H1 (cell line): Measurements from ENCODE around the gene SVIP. TPM values are rescaled to one million over a fixed set of nuclear protein-coding genes. Genes with fewer than 3 reads are reported as not detected.

Experiments used
- CTCF ChIA-PET: fragments of 300-600 bp; sonication (Branson Sonifier 250); formaldehyde crosslinking; loops from one replicate; lab custom pipeline; 2021; ENCODE audit not compliant: partially characterized antibody; lab: Charles Lee
- POLR2A ChIA-PET: fragments of 300-600 bp; sonication (Branson Sonifier 250); formaldehyde crosslinking; loops from one replicate; lab custom pipeline; 2021; ENCODE audit warnings: inconsistent platforms; ENCODE audit not compliant: partially characterized antibody; lab: Charles Lee
- DNase-seq, 2 experiments: peaks; one replicate each; pipeline versions ENCODE4 v3.0.0 to v3.0.0-alpha.2; 2010 to 2022; ENCODE audit warnings: low spot score in 2 of 2, low read depth in 1 of 2, mixed read lengths in 1 of 2
- FAIRE-seq: peaks from 2 replicates; lab custom pipeline; 2011; peaks lifted over from hg19 to GRCh38; lab: Jason Lieb, UNC
- H2AFZ ChIP-seq: 2 replicates; pipeline ENCODE4 v1.8.1; 2012; ENCODE audit warnings: low read length, inconsistent platforms
- H2AK5ac ChIP-seq: 2 replicates; pipeline ENCODE4 v1.6.1; 2013; ENCODE audit warnings: low read depth, low read length
- H2BK120ac ChIP-seq: replicated peaks from 2 replicates; pipeline ENCODE3; 2013; ENCODE audit warnings: low read depth, low read length, inconsistent platforms
- H2BK12ac ChIP-seq: 2 replicates; pipeline ENCODE4 v1.6.1; 2013; ENCODE audit warnings: low read depth, low read length
- H2BK15ac ChIP-seq: 2 replicates; pipeline ENCODE4 v1.6.1; 2013; ENCODE audit warnings: low read length
- H2BK20ac ChIP-seq: 2 replicates; pipeline ENCODE4 v1.6.1; 2013; ENCODE audit warnings: low read length
- H2BK5ac ChIP-seq: 2 replicates; pipeline ENCODE4 v1.6.1; 2013; ENCODE audit warnings: low read depth, low read length
- H3K14ac ChIP-seq: 2 replicates; pipeline ENCODE4 v1.6.1; 2013; ENCODE audit warnings: inconsistent platforms; ENCODE audit not compliant: insufficient read length
- H3K18ac ChIP-seq: 2 replicates; pipeline ENCODE4 v1.6.1; 2013; ENCODE audit warnings: low read length; ENCODE audit errors: extremely low read depth
- H3K23ac ChIP-seq: 2 replicates; pipeline ENCODE4 v1.6.1; 2013; ENCODE audit warnings: inconsistent platforms; ENCODE audit not compliant: insufficient read length
- H3K23me2 ChIP-seq: 2 replicates; pipeline ENCODE4 v1.6.1; 2013; ENCODE audit warnings: low read depth, low read length
- H3K27ac ChIP-seq: 2 replicates; pipeline ENCODE4 v1.6.1; 2011; ENCODE audit warnings: low read depth, low read length, inconsistent platforms
- H3K27me3 ChIP-seq, 4 experiments: replicated peaks in 1 of 4; 1 replicate in 1 of 4; 2 replicates in 3 of 4; pipeline versions ENCODE4 v1.6.1 to v1.8.1; 2011 to 2013; ENCODE audit warnings: low read length in 3 of 4, mild to moderate bottlenecking in 3 of 4, inconsistent platforms in 2 of 4, mixed read lengths in 2 of 4, moderate library complexity in 1 of 4; ENCODE audit not compliant: control insufficient read depth in 3 of 4, insufficient read depth in 3 of 4; ENCODE audit errors: extremely low read depth in 1 of 4
- H3K36me3 ChIP-seq, 4 experiments: 2 replicates each; pipeline versions ENCODE4 v1.6.1 to v1.8.1; 2011 to 2013; ENCODE audit warnings: mild to moderate bottlenecking in 4 of 4, low read length in 3 of 4, moderate library complexity in 2 of 4, control low read depth in 1 of 4, inconsistent platforms in 1 of 4; ENCODE audit not compliant: insufficient read depth in 4 of 4, control insufficient read depth in 2 of 4
- H3K4ac ChIP-seq: replicated peaks from 2 replicates; pipeline ENCODE3; 2013; ENCODE audit warnings: low read length, low read depth, mixed read lengths, inconsistent platforms; ENCODE audit not compliant: insufficient read length
- H3K4me1 ChIP-seq, 4 experiments: replicated peaks in 1 of 4; 1 replicate in 1 of 4; 2 replicates in 3 of 4; pipeline versions ENCODE4 v1.6.1 to v1.8.1; 2011 to 2013; ENCODE audit warnings: low read length in 3 of 4, inconsistent platforms in 2 of 4, mixed read lengths in 1 of 4; ENCODE audit not compliant: insufficient read depth in 4 of 4, control insufficient read depth in 3 of 4
- H3K4me2 ChIP-seq, 2 experiments: 2 replicates each; pipeline versions ENCODE4 v1.6.1 to v1.8.1; 2011 to 2013; ENCODE audit warnings: low read depth in 2 of 2, low read length in 2 of 2, control low read depth in 1 of 2, inconsistent platforms in 1 of 2, mild to moderate bottlenecking in 1 of 2; ENCODE audit not compliant: insufficient read depth in 1 of 2
- H3K4me3 ChIP-seq, 4 experiments: fragments of 200-600, 300-600 bp in 1 of 4; sonication (generic), shearing (Covaris generic), sonication (Bioruptor Twin) in 1 of 4; 2 replicates each; pipeline versions ENCODE4 v1.5.1 to v1.8.1; 2011 to 2016; ENCODE audit warnings: low read length in 4 of 4, low read depth in 3 of 4, control low read depth in 2 of 4, inconsistent platforms in 2 of 4, mild to moderate bottlenecking in 2 of 4, mixed read lengths in 1 of 4, moderate library complexity in 1 of 4; ENCODE audit not compliant: insufficient read depth in 2 of 4; ENCODE audit errors: extremely low read depth in 1 of 4
- H3K56ac ChIP-seq: replicated peaks from 2 replicates; pipeline ENCODE3; 2013; ENCODE audit warnings: low read depth, mild to moderate bottlenecking, mixed read lengths, low read length, inconsistent platforms; ENCODE audit not compliant: insufficient read length
- H3K79me1 ChIP-seq: 2 replicates; pipeline ENCODE4 v1.6.1; 2013; ENCODE audit warnings: low read depth, low read length, control low read depth
- H3K79me2 ChIP-seq, 2 experiments: 2 replicates each; pipeline versions ENCODE4 v1.6.1 to v1.8.1; 2012 to 2013; ENCODE audit warnings: low read length in 2 of 2, mild to moderate bottlenecking in 2 of 2, inconsistent platforms in 1 of 2; ENCODE audit not compliant: insufficient read depth in 2 of 2, control insufficient read depth in 1 of 2
- H3K9ac ChIP-seq, 4 experiments: replicated peaks in 1 of 4; 1 replicate in 1 of 4; 2 replicates in 3 of 4; pipeline versions ENCODE4 v1.6.1 to v1.8.1; 2011 to 2013; ENCODE audit warnings: low read depth in 3 of 4, low read length in 3 of 4, control low read depth in 2 of 4, mild to moderate bottlenecking in 2 of 4, moderate library complexity in 2 of 4, inconsistent platforms in 1 of 4; ENCODE audit errors: extremely low read depth in 1 of 4
- H3K9me3 ChIP-seq, 2 experiments: 2 replicates each; pipeline versions ENCODE4 v1.6.1 to v1.8.1; 2012 to 2013; ENCODE audit warnings: mild to moderate bottlenecking in 2 of 2, moderate library complexity in 2 of 2, control low read depth in 1 of 2, inconsistent platforms in 1 of 2, low read depth in 1 of 2, low read length in 1 of 2, mixed read lengths in 1 of 2; ENCODE audit not compliant: insufficient read depth in 2 of 2
- H4K20me1 ChIP-seq, 2 experiments: replicated peaks in 1 of 2; 2 replicates each; pipeline versions ENCODE3 to v1.8.1; 2011 to 2013; ENCODE audit warnings: inconsistent platforms in 2 of 2, low read length in 2 of 2, mild to moderate bottlenecking in 1 of 2; ENCODE audit not compliant: insufficient read depth in 2 of 2, control insufficient read depth in 1 of 2
- H4K5ac ChIP-seq: 2 replicates; pipeline ENCODE4 v1.6.1; 2013; ENCODE audit warnings: low read length, low read depth, mixed read lengths, inconsistent platforms; ENCODE audit not compliant: insufficient read length
- H4K8ac ChIP-seq: 2 replicates; pipeline ENCODE4 v1.8.0; 2013; ENCODE audit warnings: mild to moderate bottlenecking, moderate library complexity, low read length, inconsistent platforms; ENCODE audit not compliant: insufficient read depth; ENCODE audit errors: extremely low read depth
- H4K91ac ChIP-seq: replicated peaks from 2 replicates; pipeline ENCODE3; 2013; ENCODE audit warnings: low read length, mixed read lengths, inconsistent platforms; ENCODE audit not compliant: insufficient read length
- EP300 ChIP-seq, 2 experiments: IDR thresholded peaks; 1 replicate in 1 of 2; 2 replicates in 1 of 2; pipeline ENCODE4 v1.6.1; 2011 to 2012; ENCODE audit warnings: low read depth in 2 of 2, low read length in 2 of 2, mild to moderate bottlenecking in 2 of 2, borderline replicate concordance in 1 of 2, inconsistent platforms in 1 of 2, moderate library complexity in 1 of 2
- JUN ChIP-seq: IDR thresholded peaks from 2 replicates; pipeline ENCODE4 v1.6.1; 2011; ENCODE audit warnings: low read depth, mild to moderate bottlenecking, improper control_type of control experiment, low read length
- RXRA ChIP-seq: IDR thresholded peaks from 2 replicates; pipeline ENCODE4 v1.6.1; 2011; ENCODE audit warnings: low read depth, mild to moderate bottlenecking, low read length, moderate library complexity; ENCODE audit not compliant: insufficient read depth
- WGBS, 2 experiments: shearing (Covaris generic) in 1 of 2; methylation state at CpG; one replicate each; pipeline versions ENCODE4 v1.1.6 to v1.1.7; 2013 to 2015; ENCODE audit warnings: low lambda C conversion rate in 2 of 2, mixed read lengths in 2 of 2, inconsistent platforms in 1 of 2, low coverage in 1 of 2, missing lambda C conversion rate in 1 of 2; ENCODE audit not compliant: insufficient replicate concordance in 2 of 2, insufficient coverage in 1 of 2, insufficient read length in 1 of 2; ENCODE audit errors: extremely low coverage in 1 of 2, missing lambda C conversion rate in 1 of 2; 5-methylcytosine and 5-hydroxymethylcytosine counted together
- polyA plus RNA-seq, 7 experiments: library from polyadenylated mRNA; depleted of rRNA in 3 of 7; stranded (reverse) in 5 of 7; unstranded in 2 of 7; fragments of >200 nt in 5 of 7; fragments of 200-250 nt in 2 of 7; gene quantifications; 1 replicate in 5 of 7; 2 replicates in 1 of 7; 4 replicates in 1 of 7; pipeline versions ENCODE4 v1.2.1 to v1.2.3, GENCODE V29; 2011 to 2013; ENCODE audit warnings: missing spikeins in 2 of 7, mixed read lengths in 2 of 7
- total RNA-seq: library from RNA; stranded (reverse); fragmentation: NEBNext Ultra II Directional; extraction: Animal tissue kit (Norgen Biotek cat#: 25700); gene quantifications from 2 replicates; pipeline ENCODE4 v1.2.1, GENCODE V29; 2021

SVIP gene
- total and polyA plus RNA-seq, 2 of the 8 experiments (the other 6 are each of a cell fraction or from before 2014, with no cell fraction given): 1.2 to 11.4 TPM

GRCh38 chr11:22786475-22786874, 43.1 kb downstream of the SVIP start:
- Histone ChIP-seq H3K18ac (no peak overlapping the region), H3K4me2 (no peak overlapping the region)
- no peak for FAIRE-seq

More at GRCh38 chr11:22786475-22786874, 43.1 kb downstream of the SVIP start:
- H4K8ac ChIP-seq: no peak overlapping the region
- no peaks in the 10 kb centered on the region for H3K9me3 ChIP-seq
- WGBS, 2 experiments: 86% methylated on average over 3 of the region's 3 CpGs; no CpG with 5 or more reads in 1 of the 2 experiments
- no peak overlapping the region for H2BK5ac ChIP-seq
- H2AFZ ChIP-seq: no peak overlapping the region
- no peak overlapping the region for H2BK120ac ChIP-seq
- H2AK5ac ChIP-seq: no peak overlapping the region
- no peaks in the 10 kb centered on the region for H3K36me3 ChIP-seq
- H3K23me2 ChIP-seq: no peaks in the 10 kb centered on the region
- ChIA-PET POLR2A (no interaction called here), CTCF (interaction anchor here (0.6 to 2.4 kb wide), 15 partner anchors 10 to 468 kb away, joined by 3 to 14 read pairs (median 4); no protein-coding TSS in a partner anchor)
- no peak for TF ChIP-seq RXRA
- no peak for TF ChIP-seq EP300 (IDR thresholded peaks at IDR 0.05; ENCODE audit: borderline replicate concordance in 1 of 2, low read depth in 2 of 2, low read length in 2 of 2)
- no peak for TF ChIP-seq JUN
- no peak overlapping the region for H3K14ac ChIP-seq
- no peak overlapping the region for H3K56ac ChIP-seq
- no peak overlapping the region for H4K5ac ChIP-seq
- DNase-seq: no peak
- H3K27me3 ChIP-seq: no peaks in the 10 kb centered on the region
- no peak overlapping the region for H3K23ac ChIP-seq
- no peak overlapping the region for H2BK15ac ChIP-seq
- no peaks in the 10 kb centered on the region for H4K20me1 ChIP-seq
- no peak overlapping the region for H2BK20ac ChIP-seq
- no peaks in the 10 kb centered on the region for H3K79me1 ChIP-seq
- no peak overlapping the region for H3K9ac ChIP-seq
- no peak overlapping the region for H4K91ac ChIP-seq
- H3K79me2 ChIP-seq: no peaks in the 10 kb centered on the region
- H3K4me3 ChIP-seq: no peak overlapping the region
- no peak overlapping the region for H2BK12ac ChIP-seq
- no peaks in the 10 kb centered on the region for H3K4me1 ChIP-seq
- H3K4ac ChIP-seq: no peak overlapping the region
- no peak overlapping the region for H3K27ac ChIP-seq
